ENCODE results near the gene WDR74. TPM values are rescaled to one million over a fixed set of nuclear protein-coding genes. Genes with fewer than 3 reads are reported as not detected.

The WDR74 gene
- total and polyA plus RNA-seq, 2 of the 13 experiments (the other 11 are each of a cell fraction or from before 2014, with no cell fraction given), result 77.0 to 83.3 TPM

- peak; percentile 78 for TF ChIP-seq MAZ (IDR thresholded peaks at IDR 0.05; ENCODE audit: borderline replicate concordance, low read depth, low read length)
- TF ChIP-seq MAZ (CRISPR knock-in tag; IDR thresholded peaks at IDR 0.05; ENCODE audit: low read depth), result peak; percentile 67; the same call in 1 of the 2 replicates
- TF ChIP-seq MED13 (CRISPR knock-in tag; IDR thresholded peaks at IDR 0.05), result no peak
- TF ChIP-seq KLF16 (CRISPR knock-in tag; IDR thresholded peaks at IDR 0.05), result peak in 1 of 2 experiments; percentile 86; a peak in 2 of 4 replicates
- peak; percentile 71 for TF ChIP-seq XRCC5 (optimal IDR thresholded peaks at IDR 0.05; ENCODE audit: low read length)
- TF ChIP-seq YY1 (IDR thresholded peaks at IDR 0.05; ENCODE audit: insufficient read depth, insufficient replicate concordance, low read depth, low read length), result peak; percentile 94
- TF ChIP-seq ZFP41 (CRISPR knock-in tag; IDR thresholded peaks at IDR 0.05; ENCODE audit: borderline replicate concordance), result peak; percentile 38; the same call in 1 of the 2 replicates
- peak; percentile 79 for TF ChIP-seq ZNF607 (CRISPR knock-in tag; IDR thresholded peaks at IDR 0.05; ENCODE audit: borderline replicate concordance)
- TF ChIP-seq, protein P1, sequence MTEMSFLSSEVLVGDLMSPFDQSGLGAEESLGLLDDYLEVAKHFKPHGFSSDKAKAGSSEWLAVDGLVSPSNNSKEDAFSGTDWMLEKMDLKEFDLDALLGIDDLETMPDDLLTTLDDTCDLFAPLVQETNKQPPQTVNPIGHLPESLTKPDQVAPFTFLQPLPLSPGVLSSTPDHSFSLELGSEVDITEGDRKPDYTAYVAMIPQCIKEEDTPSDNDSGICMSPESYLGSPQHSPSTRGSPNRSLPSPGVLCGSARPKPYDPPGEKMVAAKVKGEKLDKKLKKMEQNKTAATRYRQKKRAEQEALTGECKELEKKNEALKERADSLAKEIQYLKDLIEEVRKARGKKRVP (CRISPR knock-in tag; IDR thresholded peaks at IDR 0.05), result no peak
- TF ChIP-seq BORCS8-MEF2B (CRISPR knock-in tag; IDR thresholded peaks at IDR 0.05), result peak; percentile 46; the same call in 1 of the 2 replicates
- no peak for TF ChIP-seq FOXA1 (IDR thresholded peaks at IDR 0.05)
- no peak for TF ChIP-seq FOXA1 (CRISPR knock-in tag; IDR thresholded peaks at IDR 0.05)
- no peak for TF ChIP-seq SYNCRIP (IDR thresholded peaks at IDR 0.05; ENCODE audit: insufficient read depth, low read depth, low read length)
- peak; percentile 41; the same call in 1 of the 2 replicates for TF ChIP-seq ATF3 (CRISPR knock-in tag; IDR thresholded peaks at IDR 0.05)
- TF ChIP-seq, protein P2, sequence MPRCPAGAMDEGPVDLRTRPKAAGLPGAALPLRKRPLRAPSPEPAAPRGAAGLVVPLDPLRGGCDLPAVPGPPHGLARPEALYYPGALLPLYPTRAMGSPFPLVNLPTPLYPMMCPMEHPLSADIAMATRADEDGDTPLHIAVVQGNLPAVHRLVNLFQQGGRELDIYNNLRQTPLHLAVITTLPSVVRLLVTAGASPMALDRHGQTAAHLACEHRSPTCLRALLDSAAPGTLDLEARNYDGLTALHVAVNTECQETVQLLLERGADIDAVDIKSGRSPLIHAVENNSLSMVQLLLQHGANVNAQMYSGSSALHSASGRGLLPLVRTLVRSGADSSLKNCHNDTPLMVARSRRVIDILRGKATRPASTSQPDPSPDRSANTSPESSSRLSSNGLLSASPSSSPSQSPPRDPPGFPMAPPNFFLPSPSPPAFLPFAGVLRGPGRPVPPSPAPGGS (CRISPR knock-in tag; IDR thresholded peaks at IDR 0.05), result peak; percentile 92
- TF ChIP-seq TOPORS (CRISPR knock-in tag; IDR thresholded peaks at IDR 0.05), result peak; percentile 38; the same call in 1 of the 2 replicates
- no peak for TF ChIP-seq ZNF800 (CRISPR knock-in tag; IDR thresholded peaks at IDR 0.05)
- TF ChIP-seq, protein P3, sequence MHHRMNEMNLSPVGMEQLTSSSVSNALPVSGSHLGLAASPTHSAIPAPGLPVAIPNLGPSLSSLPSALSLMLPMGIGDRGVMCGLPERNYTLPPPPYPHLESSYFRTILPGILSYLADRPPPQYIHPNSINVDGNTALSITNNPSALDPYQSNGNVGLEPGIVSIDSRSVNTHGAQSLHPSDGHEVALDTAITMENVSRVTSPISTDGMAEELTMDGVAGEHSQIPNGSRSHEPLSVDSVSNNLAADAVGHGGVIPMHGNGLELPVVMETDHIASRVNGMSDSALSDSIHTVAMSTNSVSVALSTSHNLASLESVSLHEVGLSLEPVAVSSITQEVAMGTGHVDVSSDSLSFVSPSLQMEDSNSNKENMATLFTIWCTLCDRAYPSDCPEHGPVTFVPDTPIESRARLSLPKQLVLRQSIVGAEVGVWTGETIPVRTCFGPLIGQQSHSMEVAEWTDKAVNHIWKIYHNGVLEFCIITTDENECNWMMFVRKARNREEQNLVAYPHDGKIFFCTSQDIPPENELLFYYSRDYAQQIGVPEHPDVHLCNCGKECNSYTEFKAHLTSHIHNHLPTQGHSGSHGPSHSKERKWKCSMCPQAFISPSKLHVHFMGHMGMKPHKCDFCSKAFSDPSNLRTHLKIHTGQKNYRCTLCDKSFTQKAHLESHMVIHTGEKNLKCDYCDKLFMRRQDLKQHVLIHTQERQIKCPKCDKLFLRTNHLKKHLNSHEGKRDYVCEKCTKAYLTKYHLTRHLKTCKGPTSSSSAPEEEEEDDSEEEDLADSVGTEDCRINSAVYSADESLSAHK (CRISPR knock-in tag; IDR thresholded peaks at IDR 0.05; ENCODE audit: borderline replicate concordance), result no peak
- 0 out of 2 replicates have a peak, but pooled peaks have one; percentile 42 for TF ChIP-seq ZNF75D (CRISPR knock-in tag; IDR thresholded peaks at IDR 0.05; ENCODE audit: borderline replicate concordance)
- TF ChIP-seq NR2F6 (IDR thresholded peaks at IDR 0.05), result no peak
- TF ChIP-seq NR2F6 (CRISPR knock-in tag; IDR thresholded peaks at IDR 0.05), result peak; percentile 34; the same call in 1 of the 2 replicates
- TF ChIP-seq ZNF337 (CRISPR knock-in tag; IDR thresholded peaks at IDR 0.05; ENCODE audit: borderline replicate concordance, low read depth), result peak; percentile 83; the same call in 1 of the 2 replicates
- TF ChIP-seq ARNTL (CRISPR knock-in tag; IDR thresholded peaks at IDR 0.05), result peak; percentile 69
Measured at GRCh38 chr11:62791501-62792201, 47.7 kb downstream of the WDR74 start, which contains the start of gene TMEM223 (continued).

Data from HepG2 (cell line).